HG03280 (cell line): Measurements from ENCODE around the gene FOXO4.

Experiments
- ATAC-seq: cut with Tn5 transposase; IDR thresholded peaks from one replicate; pipeline ENCODE4 v1.9.1; 2021; ENCODE audit warnings: mild to moderate bottlenecking, moderate library complexity; ENCODE audit not compliant: unreplicated experiment

Gene FOXO4

GRCh38 chrX:71131510-71131909, 35.9 kb downstream of the FOXO4 start:
- no peak for ATAC-seq

GRCh38 chrX:71140440-71140839, 44.8 kb downstream of the FOXO4 start:
- no peak for ATAC-seq

- ATAC-seq, result no peak
These were observed 47.9 kb downstream of the FOXO4 start for GRCh38 chrX:71143508-71143907.

- no peak for ATAC-seq
These were observed 49.0 kb downstream of the FOXO4 start, which contains the start of gene NLGN3 for GRCh38 chrX:71144651-71145050. Gene NLGN3, plus strand, starts transcription at chrX:71144841. Its CDS starts 2,909 bp downstream, at chrX:71147750.

GRCh38 chrX:71147496-71148277, 52.0 kb downstream of the FOXO4 start:
- ATAC-seq, result no peak

- no peak for ATAC-seq
These were observed 52.6 kb downstream of the FOXO4 start for GRCh38 chrX:71148278-71148663.

GRCh38 chrX:71151366-71151765, 55.7 kb downstream of the FOXO4 start:
- no peak for ATAC-seq
